KMS-11 (cell line): ENCODE data around the gene NECTIN4.

ENCODE experiments used
- H2AFZ ChIP-seq: fragments of 200-600 bp; sonication (generic); 2 replicates; pipeline ENCODE4 v1.6.1; 2016; ENCODE audit warnings: antibody characterized with exemption, mixed run types, low read depth
- H3K27ac ChIP-seq: fragments of 200-600 bp; sonication (generic); 2 replicates; pipeline ENCODE4 v1.6.1; 2016; ENCODE audit warnings: mild to moderate bottlenecking, mixed run types
- H3K27me3 ChIP-seq: fragments of 200-600 bp; sonication (generic); 2 replicates; pipeline ENCODE4 v1.6.1; 2017; ENCODE audit warnings: mild to moderate bottlenecking, low read depth, mixed run types, moderate library complexity; ENCODE audit not compliant: insufficient read depth
- H3K36me3 ChIP-seq: fragments of 200-600 bp; sonication (generic); 2 replicates; pipeline ENCODE4 v1.6.1; 2017; ENCODE audit warnings: mild to moderate bottlenecking, mixed run types; ENCODE audit not compliant: insufficient read depth
- H3K4me1 ChIP-seq: fragments of 200-600 bp; sonication (generic); 2 replicates; pipeline ENCODE4 v1.6.1; 2016; ENCODE audit warnings: mild to moderate bottlenecking, low read depth, mixed run types; ENCODE audit not compliant: poor library complexity, severe bottlenecking
- H3K4me2 ChIP-seq: fragments of 200-600 bp; sonication (generic); 2 replicates; pipeline ENCODE4 v1.7.0; 2016; ENCODE audit warnings: mild to moderate bottlenecking, mixed run types
- H3K4me3 ChIP-seq: fragments of 200-600 bp; sonication (generic); IDR thresholded peaks from 2 replicates; pipeline ENCODE4 v1.6.1; 2017; ENCODE audit warnings: low read depth, low read length, mixed read lengths; ENCODE audit not compliant: insufficient read depth
- H3K79me2 ChIP-seq: fragments of 200-600 bp; sonication (generic); 2 replicates; pipeline ENCODE4 v1.6.1; 2016; ENCODE audit warnings: low read depth, mixed run types; ENCODE audit not compliant: insufficient read depth
- H3K9ac ChIP-seq: fragments of 200-600 bp; sonication (generic); 2 replicates; pipeline ENCODE4 v1.6.1; 2016; ENCODE audit warnings: mild to moderate bottlenecking, mixed run types
- H4K20me1 ChIP-seq: fragments of 200-600 bp; sonication (generic); 2 replicates; pipeline ENCODE4 v1.6.1; 2016; ENCODE audit warnings: mild to moderate bottlenecking, mixed run types; ENCODE audit not compliant: insufficient read depth
- CTCF ChIP-seq: fragments of 200-600 bp; sonication (generic); conservative IDR thresholded peaks from 2 replicates; pipeline ENCODE4 v1.6.1; 2017; ENCODE audit warnings: low read depth, mild to moderate bottlenecking, antibody characterized with exemption, low read length, moderate library complexity, mixed read lengths

NECTIN4 gene

DNA sequence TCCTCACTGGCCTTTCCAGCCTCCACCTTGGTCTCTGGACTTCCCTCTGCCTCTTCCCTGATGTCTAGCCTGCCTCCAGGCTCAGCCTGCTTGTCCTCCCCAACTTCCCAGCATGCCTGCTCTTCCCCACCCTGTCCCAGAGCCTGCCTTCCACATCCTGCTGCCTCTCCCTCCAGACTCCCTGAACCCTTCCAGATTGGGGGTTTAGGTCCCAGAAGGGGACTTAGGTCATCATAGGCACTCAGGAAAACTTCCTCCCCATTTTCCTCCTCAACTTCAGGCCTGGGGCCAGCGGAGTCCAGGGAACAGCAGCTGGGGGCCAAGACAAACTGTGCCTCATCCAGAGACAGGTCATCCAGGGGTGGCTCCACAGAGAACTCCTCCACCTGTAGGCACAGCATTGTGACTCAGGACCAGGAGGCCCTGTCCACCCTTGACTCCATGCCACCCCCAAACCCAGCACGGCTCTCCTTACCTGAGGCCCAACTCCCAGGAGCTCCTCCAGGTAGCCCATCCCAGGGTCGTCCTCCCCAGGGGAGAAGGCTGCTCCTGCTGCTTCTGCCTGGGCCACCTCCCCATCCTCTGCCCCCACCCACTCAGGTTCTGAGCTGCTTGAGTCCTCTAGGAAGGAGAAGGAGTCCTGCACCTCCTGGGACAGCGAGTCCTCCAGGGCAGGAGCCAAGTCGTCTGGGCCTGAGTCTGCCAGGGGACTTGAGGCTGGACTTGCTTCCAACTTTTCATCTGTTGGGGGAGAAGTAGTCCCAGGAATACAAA lies 40.2 kb downstream of the NECTIN4 start:
- Histone ChIP-seq H2AFZ (no peak overlapping the region), H3K27me3 (no peaks in the 10 kb centered on the region), H4K20me1 (no peaks in the 10 kb centered on the region), H3K27ac (no peak overlapping the region), H3K79me2 (peaks cover 15% of the 10 kb centered on the region), H3K36me3 (peaks cover 26% of the 10 kb centered on the region; the same call in 1 of the 2 replicates), H3K4me2 (no peak overlapping the region), H3K4me3 (no peak overlapping the region), H3K4me1 (peaks cover 18% of the 10 kb centered on the region), H3K9ac (no peak overlapping the region)
- no peak for TF ChIP-seq CTCF

DNA sequence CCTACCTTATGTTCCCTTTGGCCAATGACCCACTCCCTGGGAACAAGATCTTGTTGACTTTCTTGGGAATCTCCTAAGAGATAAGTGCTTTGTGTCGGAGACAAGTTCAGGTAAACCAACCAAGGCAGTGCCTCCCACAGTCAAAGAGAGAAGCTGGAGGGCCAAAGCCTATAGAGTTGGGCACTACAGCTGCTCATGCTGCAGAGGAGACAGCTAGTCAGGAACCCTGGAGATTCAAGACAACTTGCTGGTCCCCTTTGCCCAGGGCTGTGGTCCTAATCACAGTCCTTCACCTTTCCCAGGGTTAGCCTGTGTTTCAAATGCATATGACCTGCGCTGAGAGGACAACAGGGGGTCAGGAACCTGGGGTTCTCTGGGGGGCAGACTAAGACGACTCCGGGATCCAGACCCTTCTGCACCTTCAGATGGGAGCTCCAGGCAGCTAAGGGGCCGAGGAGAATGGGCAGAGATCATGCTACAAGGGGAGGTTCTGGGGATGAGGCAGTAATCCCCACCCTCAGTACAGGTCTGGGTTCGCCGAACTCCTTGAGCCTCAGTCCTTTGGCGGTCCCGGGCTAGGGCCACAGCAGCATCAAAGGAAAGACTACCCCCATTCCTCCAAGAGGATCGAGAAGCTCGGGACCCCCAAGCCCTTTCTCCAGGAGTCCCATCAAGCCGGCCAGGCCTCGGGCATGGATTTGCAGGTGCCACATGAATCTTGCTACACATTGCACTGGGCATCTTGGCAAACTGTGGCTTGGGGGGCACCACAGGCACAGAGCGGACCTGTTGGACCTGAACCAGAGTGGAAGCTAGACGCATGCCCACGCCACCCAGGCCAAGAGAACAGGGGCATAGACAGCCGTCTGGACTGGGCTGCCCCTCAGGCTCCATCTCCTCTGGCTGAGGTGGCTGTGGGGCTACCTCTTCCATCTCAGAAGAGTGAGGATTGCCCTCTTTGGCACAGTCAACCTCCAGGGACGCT lies 41.6 kb downstream of the NECTIN4 start:
- Histone ChIP-seq H3K79me2 (peaks cover 25% of the 10 kb centered on the region), H3K9ac (no peak overlapping the region), H2AFZ (no peak overlapping the region), H4K20me1 (no peaks in the 10 kb centered on the region), H3K27me3 (no peaks in the 10 kb centered on the region), H3K36me3 (peaks cover 16% of the 10 kb centered on the region; the same call in 1 of the 2 replicates), H3K4me2 (no peak overlapping the region; the same call in 1 of the 2 replicates), H3K4me3 (no peak overlapping the region), H3K4me1 (peaks cover 28% of the 10 kb centered on the region), H3K27ac (peak overlapping the region; percentile 74)
- TF ChIP-seq CTCF, result no peak

- peak overlapping the region; percentile 74 for H3K27ac ChIP-seq
- peak overlapping the region; percentile 63 for H3K4me2 ChIP-seq
- H3K4me1 ChIP-seq, result peaks cover 29% of the 10 kb centered on the region
- H3K9ac ChIP-seq, result peak overlapping the region; percentile 70
- no peak; the same call in 1 of the 2 replicates for TF ChIP-seq CTCF
- H3K79me2 ChIP-seq, result peaks cover 25% of the 10 kb centered on the region
- H4K20me1 ChIP-seq, result no peaks in the 10 kb centered on the region
- peak overlapping the region; percentile 99 for H3K4me3 ChIP-seq
- H3K36me3 ChIP-seq, result peaks cover 9% of the 10 kb centered on the region; the same call in 1 of the 2 replicates
- no peaks in the 10 kb centered on the region for H3K27me3 ChIP-seq
- peak overlapping the region; percentile 65; the same call in 1 of the 2 replicates for H2AFZ ChIP-seq
Measured at GRCh38 chr1:161046605-161047228, 42.6 kb downstream of the NECTIN4 start.
